ENCODE data around the gene OR5A2.
A peak's percentile ranks its signal among the peaks of the same experiment; 100 is the strongest.

Gene OR5A2

GRCh38 chr11:59423835-59424234 lies 2.4 kb downstream of the OR5A2 start:
- no peak for TF ChIP-seq CTCF (IDR thresholded peaks at IDR 0.05; ENCODE audit: insufficient read depth, low read depth, low read length, missing control alignments)
- DNase-seq (ENCODE audit: low read depth): no peak
- no peak overlapping the region for H3K4me3 ChIP-seq (ENCODE audit: low read depth, low read length)

- no peak for TF ChIP-seq CTCF (IDR thresholded peaks at IDR 0.05; ENCODE audit: insufficient read depth, low read depth, low read length, missing control alignments)
- H3K4me3 ChIP-seq (ENCODE audit: low read depth, low read length): no peak overlapping the region
- no peak for DNase-seq (ENCODE audit: low read depth)
Measured at GRCh38 chr11:59418156-59418555, 8.1 kb downstream of the OR5A2 start.

GRCh38 chr11:59417023-59417422 lies 9.2 kb downstream of the OR5A2 start:
- TF ChIP-seq CTCF (IDR thresholded peaks at IDR 0.05; ENCODE audit: insufficient read depth, low read depth, low read length, missing control alignments): no peak
- no peak overlapping the region for H3K4me3 ChIP-seq (ENCODE audit: low read depth, low read length)
- peak; percentile 35 for DNase-seq (ENCODE audit: low read depth)

- no peak overlapping the region for H3K4me3 ChIP-seq (ENCODE audit: low read depth, low read length)
- no peak for TF ChIP-seq CTCF (IDR thresholded peaks at IDR 0.05; ENCODE audit: insufficient read depth, low read depth, low read length, missing control alignments)
- DNase-seq (ENCODE audit: low read depth): no peak
Measured at GRCh38 chr11:59416613-59417012, 9.6 kb downstream of the OR5A2 start.

- TF ChIP-seq CTCF (IDR thresholded peaks at IDR 0.05; ENCODE audit: insufficient read depth, low read depth, low read length, missing control alignments): no peak
- H3K4me3 ChIP-seq (ENCODE audit: low read depth, low read length): no peak overlapping the region
- no peak for DNase-seq (ENCODE audit: low read depth)
Measured at GRCh38 chr11:59415111-59415510, 11.1 kb downstream of the OR5A2 start.

- TF ChIP-seq CTCF (IDR thresholded peaks at IDR 0.05; ENCODE audit: insufficient read depth, low read depth, low read length, missing control alignments): no peak
- DNase-seq (ENCODE audit: low read depth): no peak
- H3K4me3 ChIP-seq (ENCODE audit: low read depth, low read length): no peak overlapping the region
Measured at GRCh38 chr11:59413646-59414045, 12.6 kb downstream of the OR5A2 start.

- H3K4me3 ChIP-seq (ENCODE audit: low read depth, low read length): no peak overlapping the region
- DNase-seq (ENCODE audit: low read depth): no peak
Measured at GRCh38 chr11:59403546-59403945, 22.7 kb downstream of the OR5A2 start.

More at GRCh38 chr11:59403546-59403945, 22.7 kb downstream of the OR5A2 start:
- TF ChIP-seq CTCF (IDR thresholded peaks at IDR 0.05; ENCODE audit: insufficient read depth, low read depth, low read length, missing control alignments): no peak
